ENCODE results near the gene PYGO1.
"Not testable (repeated sequence)": the region's sequence is repeated elsewhere in the genome, so short reads cannot be mapped to it uniquely, and the experiment has no call there.

Gene PYGO1

DNA sequence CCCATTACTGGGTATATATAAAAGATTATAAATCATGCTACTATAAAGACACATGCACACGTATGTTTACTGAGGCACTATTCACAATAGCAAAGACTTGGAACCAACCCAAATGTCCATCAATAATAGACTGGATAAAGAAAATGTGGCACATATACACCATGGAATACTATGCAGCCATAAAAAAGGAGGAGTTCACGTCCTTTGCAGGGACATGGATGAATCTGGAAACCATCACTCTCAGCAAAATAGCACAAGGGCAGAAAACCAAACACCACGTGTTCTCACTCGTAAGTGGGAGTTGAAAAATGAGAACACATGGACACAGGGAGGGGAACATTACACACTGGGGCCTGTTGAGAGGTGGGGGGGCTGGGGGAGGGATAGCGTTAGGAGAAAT lies 82.7 kb downstream of the PYGO1 start:
- not testable (repeated sequence) for DNase-seq (ENCODE audit: low read depth)

DNA sequence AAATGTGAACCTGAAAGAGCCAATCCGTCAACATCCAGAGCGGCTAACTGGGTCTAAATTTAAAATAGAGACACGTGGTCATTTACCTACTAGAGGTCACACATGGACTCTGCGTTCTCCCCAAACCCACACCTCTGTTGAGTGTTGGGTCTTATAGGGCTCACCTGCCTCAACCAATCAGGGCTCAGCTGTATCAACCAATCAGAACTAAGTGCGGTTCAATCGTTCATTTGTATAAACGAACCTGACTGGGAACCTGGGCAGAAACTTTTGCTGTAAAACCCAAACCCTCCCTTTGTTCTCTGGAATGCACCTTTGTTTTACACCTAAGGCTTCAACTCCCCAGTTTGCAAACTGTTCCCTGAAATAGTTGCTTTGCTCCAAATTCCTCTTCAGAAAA lies 89.0 kb downstream of the PYGO1 start:
- DNase-seq (ENCODE audit: low read depth): no peak

DNA sequence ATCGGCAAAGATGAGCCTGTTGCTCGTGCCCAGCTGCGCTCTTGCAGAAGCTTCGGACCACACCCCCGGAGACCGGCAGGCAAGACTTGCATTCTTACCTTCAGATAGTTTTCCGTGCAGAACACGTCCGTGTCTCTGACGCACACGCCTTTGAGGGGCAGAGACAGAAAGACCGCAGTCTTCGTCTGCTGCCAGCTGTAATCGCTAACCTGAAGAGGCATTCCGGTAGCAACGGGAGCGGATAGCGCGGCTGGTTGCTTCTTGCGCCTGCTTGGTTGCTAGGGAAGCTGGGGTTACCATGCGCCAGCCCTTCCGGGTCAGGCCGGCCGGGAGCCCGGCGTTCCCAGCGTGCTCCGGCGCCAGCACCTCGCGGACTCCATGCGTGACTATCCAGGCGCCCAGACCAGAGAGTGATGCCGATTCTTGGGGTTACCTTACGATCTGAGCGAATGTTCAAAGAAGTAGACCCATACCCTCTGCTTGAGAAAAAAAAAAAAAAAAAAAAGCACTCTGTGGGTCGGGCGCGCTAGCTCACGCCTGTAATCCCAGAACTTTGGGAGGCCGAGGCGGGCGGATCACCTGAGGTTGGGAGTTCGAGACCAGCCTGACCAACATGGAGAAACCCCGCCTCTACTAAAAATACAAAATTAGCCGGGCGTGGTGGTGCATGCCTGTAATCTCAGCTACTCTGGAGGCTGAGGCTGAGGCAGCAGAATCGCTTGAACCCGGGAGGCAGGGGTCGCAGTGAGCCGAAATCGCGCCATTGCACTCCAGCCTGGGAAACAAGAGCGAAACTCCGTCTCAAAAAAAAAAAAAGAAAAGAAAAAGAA lies 89.8 kb downstream of the PYGO1 start:
- peak; percentile 45 for DNase-seq (ENCODE audit: low read depth)

DNA sequence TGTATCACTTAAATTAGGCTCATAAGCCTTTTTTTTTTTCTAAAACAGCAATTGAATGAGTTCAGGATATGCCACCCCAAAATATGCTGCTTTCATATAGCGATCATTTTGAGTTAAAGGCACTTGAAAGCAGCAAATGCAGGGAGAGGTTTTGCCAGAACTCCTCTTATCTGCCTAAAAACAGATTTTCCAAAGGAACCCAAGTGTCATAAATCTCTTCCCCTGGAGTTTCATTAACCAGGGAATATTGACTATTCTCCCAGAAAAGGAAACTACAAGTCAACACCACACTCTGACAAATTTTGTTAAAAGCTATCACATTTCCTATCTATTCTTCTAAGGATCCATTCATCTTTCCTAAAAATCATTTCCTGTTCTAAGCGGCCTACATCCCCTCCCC lies 91.4 kb downstream of the PYGO1 start:
- no peak for DNase-seq (ENCODE audit: low read depth)

DNA sequence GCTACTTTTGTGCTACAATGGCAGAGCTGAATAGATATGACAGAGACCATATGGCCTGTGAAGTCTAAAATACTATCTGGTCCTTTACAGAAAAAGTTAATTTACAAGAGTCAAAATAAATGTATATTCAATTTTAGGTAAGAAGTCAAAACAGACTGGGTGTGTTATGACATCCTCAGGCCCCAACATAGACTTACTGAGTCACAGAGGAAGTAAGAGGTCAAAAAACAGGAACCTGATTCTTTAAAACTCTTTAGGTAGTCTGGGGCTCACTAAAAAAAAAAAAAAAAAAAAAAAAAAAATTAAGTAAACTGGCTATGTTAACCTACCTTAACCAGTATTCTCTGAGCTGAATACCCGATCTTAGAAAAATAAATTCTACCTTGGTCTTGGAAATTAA lies 93.2 kb downstream of the PYGO1 start:
- DNase-seq (ENCODE audit: low read depth): no peak

DNA sequence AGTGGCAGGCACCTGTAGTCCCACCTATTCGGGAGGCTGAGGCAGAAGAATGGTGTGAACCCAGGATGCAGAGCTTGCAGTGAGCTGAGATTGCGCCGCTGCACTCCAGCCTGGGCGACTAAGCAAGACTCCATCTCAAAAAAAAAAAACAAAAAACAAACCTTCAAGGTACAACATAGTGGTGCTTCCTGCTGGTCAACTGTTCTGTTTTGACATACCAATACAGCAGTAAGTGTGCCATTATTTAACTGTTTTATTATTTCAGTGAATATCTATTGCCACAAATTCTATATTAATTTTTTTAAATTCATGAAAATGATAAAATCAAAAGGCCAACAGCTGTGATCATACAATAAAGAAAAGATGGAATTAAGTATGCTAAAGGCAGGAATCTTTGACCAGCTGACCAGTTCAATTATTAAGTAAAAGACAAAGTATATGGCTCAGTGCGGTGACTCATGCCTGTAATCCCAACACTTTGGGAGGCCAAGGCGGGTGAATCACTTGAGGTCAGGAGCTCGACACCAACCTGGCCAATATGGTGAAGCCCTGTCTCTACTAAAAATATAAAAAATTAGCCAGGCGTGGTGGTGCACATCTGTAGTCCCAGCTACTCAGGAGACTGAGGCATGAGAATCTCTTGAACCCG lies 99.1 kb downstream of the PYGO1 start:
- not testable (repeated sequence) for DNase-seq (ENCODE audit: low read depth)
